ENCODE data around the gene TSFM.

DNA sequence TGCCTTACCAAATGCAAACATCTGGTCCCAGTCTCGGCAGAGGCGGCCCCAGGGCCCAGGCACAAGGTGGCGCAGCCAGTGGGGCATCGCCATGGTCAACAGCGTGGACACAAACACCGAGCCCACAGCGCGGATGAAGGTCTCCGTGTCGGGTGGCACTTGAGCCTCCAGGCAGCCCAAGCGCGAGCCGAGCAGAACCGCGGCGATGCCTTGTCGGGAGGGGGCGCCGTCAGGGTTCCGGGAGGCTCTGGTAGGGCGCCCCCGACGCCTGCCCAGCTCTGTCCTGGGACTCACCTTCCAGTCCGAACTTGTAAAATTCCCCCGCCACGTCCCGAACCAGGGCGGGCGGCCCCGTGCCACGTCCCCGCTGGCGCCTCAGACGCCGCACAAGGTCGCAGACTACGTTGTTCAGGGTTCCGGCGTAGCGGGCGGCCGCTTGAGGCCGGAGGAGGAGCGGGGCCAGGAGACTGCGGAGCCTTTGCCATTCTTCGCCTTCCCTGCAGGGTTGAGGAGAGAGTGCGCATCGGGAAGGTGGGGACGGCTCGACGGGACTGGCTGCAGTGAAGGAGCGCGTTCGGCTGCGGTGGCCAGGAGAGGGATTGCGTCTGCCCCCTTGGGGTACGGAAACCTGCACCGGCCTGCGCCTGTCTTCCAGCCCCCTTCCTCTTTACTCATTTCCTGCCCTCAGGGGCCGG is 17.4 kb upstream of the TSFM start:
- TF ChIP-seq EZH2 (IDR thresholded peaks at IDR 0.05; ENCODE audit: insufficient read depth, poor library complexity, severe bottlenecking) (peak; percentile 18), EZH2phosphoT487 (IDR thresholded peaks at IDR 0.05; ENCODE audit: insufficient read depth, low read depth) (0 out of 2 replicates have a peak, but pooled peaks have one; percentile 35)

Measured in GM23248 (cell line).